AG09309 (cell line): ENCODE data around the gene ZFP36L1.

Source experiments
- DNase-seq: peaks from one replicate; pipeline ENCODE4 v3.0.0-alpha.2; 2010; ENCODE audit warnings: low read depth
- H3K4me3 ChIP-seq: 2 replicates; pipeline ENCODE4 v1.5.1; 2011; ENCODE audit warnings: mild to moderate bottlenecking, low read depth, low read length, moderate library complexity; ENCODE audit not compliant: control insufficient read depth
- TF ChIP-seq, protein P1 (sequence below): IDR thresholded peaks from 2 replicates; pipeline ENCODE4 v1.5.1; 2011; ENCODE audit warnings: mild to moderate bottlenecking, low read depth, low read length, inconsistent platforms; ENCODE audit not compliant: insufficient read depth, control insufficient read depth; ENCODE audit errors: missing control alignments

Gene ZFP36L1

GRCh38 chr14:68791902-68792677, 777 bp downstream of the ZFP36L1 start:
- TF ChIP-seq, protein P1, sequence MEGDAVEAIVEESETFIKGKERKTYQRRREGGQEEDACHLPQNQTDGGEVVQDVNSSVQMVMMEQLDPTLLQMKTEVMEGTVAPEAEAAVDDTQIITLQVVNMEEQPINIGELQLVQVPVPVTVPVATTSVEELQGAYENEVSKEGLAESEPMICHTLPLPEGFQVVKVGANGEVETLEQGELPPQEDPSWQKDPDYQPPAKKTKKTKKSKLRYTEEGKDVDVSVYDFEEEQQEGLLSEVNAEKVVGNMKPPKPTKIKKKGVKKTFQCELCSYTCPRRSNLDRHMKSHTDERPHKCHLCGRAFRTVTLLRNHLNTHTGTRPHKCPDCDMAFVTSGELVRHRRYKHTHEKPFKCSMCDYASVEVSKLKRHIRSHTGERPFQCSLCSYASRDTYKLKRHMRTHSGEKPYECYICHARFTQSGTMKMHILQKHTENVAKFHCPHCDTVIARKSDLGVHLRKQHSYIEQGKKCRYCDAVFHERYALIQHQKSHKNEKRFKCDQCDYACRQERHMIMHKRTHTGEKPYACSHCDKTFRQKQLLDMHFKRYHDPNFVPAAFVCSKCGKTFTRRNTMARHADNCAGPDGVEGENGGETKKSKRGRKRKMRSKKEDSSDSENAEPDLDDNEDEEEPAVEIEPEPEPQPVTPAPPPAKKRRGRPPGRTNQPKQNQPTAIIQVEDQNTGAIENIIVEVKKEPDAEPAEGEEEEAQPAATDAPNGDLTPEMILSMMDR: no peak
- H3K4me3 ChIP-seq: peak overlapping the region; percentile 89
- DNase-seq: no peak

DNA sequence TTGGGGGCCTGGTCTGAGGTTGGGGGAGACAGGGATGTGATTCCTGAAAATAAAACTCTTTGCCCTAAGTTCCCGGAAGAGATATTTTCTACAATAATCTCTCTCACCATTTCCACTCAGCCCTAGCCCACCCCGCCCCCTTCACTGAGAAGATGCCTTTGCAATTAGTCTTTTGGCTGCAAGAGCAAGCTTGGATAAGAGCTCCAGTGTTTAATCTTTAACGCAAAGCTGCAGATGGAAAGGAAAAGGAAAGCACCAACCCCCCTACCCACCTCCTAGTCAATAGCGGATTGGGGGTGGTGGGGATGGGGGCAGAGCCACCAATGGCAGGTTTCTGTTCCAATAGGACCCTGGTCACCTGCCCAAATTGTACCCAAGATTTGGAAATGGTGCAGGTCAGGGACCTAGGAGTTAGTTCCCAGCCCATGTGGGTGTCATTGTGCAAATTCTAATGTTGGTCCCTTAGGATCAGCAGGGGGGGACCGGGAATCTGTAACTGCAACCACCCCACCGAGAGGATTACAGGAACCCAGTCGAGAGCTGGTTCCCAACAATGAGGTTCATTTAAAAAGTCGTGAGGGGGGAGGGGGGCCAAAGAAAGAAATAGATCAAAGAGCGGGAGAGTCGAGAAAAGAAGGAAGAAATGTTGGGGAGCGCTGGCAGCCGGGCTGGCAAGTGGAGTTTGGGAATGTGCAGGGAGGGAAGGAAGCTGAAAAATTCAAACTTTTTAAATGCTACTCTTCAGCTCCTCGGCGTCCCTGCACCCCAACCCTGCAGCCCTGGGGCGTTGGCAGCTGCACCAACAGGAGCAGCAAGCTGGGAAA, 1.6 kb downstream of the ZFP36L1 start:
- no peak for DNase-seq
- H3K4me3 ChIP-seq: peak overlapping the region; percentile 89
- TF ChIP-seq, protein P1: no peak

DNA sequence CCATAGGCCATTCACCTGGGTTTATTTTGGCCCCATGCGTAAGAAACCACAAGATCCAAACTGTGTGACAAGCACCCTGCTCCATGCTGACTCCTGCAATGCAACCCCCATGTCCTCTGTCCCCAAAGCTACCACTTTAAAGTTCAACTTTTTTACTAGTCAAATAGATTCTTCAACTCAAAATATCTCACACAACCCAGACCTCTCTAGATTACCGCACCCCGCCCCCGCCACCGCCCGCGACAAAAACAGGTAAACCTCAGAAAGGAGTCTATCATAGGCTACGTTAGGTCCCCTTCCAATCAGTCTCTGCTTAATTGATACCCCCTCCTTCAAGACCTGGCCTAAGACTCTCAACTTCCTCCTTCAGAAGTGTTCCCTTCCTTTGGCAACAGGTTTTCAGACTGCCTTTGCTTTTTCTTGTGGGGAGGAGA, 2.2 kb downstream of the ZFP36L1 start:
- no peak for DNase-seq
- peak overlapping the region; percentile 89 for H3K4me3 ChIP-seq
- TF ChIP-seq, protein P1: no peak

DNA sequence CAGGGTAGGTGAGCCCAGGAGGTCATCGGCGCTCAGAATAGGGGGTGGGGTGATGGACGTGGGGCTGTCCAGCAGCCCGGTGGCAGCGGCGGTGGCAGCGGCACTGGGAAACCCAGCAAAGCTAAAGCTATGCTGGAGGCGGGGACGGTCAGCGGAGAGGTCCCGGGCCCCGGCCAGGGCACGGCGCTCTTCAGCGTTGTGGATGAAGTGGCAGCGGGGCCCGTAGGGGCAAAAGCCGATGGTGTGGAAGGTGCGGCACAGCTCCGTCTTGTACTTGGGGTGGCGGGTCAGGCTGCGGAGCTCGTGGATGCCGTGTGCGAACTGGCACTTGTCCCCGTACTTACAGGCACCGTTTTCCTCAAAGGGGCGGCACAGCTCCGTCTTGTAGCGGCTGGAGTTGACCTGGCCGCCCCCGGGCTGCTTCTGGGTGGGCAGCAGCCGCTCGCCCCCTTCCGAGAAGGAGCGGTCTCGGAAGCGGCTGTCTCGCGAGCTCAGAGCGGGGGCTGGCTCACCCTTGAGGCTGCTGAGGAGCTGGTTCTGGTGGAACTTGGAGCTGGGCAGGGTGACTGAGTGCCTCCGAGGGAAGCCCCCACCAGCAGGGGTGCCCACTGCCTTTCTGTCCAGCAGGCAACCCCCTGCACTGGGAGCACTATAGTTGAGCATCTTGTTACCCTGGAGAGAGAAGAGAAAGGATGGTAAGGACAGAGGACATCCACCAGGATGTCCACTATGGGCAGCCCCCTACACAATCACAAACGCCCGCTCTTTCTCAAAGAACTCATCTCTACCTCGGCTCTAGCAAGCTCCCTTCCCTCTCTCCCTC, 2.8 kb downstream of the ZFP36L1 start:
- H3K4me3 ChIP-seq: peak overlapping the region; percentile 89
- TF ChIP-seq, protein P1: no peak
- no peak for DNase-seq

DNA sequence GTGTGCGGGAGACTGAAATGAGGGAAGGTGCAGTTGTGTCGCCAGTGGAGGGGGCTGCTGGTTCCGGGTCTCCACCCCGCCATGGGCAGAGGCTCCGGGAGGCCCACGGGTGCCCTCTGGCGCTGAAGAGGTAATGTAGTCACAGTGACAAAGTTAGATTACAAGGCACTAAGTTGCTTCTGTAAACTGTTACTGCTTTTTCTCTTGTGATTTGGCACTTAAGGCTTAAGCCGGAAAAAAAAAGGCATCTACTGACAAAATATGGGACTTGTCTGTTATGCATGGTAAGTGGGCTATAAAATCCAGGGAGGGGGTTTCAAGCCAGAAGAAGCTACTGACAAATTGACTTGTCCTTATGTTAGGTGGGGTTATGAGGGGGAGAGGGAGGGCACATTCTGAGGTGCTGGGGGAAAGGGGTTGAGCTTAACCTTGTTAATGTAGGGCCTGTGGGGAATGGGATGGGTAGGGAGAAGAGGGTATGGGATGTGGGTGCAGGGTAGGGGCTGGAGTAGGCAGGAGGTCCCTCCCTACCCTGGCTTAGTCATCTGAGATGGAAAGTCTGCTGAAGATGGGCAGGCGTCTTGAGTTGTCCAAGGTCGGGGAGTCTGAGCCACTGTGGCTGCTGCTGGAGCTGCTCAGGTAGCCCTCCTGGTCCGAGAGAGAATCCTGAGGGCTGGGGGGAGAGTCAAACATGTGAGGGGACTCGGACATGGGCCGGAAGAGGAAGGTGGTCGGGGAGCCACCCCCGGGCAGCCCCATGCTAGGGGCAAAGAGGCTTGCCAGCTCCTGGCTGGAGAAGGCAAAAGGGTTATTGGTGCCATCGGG, 3.7 kb downstream of the ZFP36L1 start:
- H3K4me3 ChIP-seq: peak overlapping the region; percentile 89
- TF ChIP-seq, protein P1: peak; percentile 79
- no peak for DNase-seq
